Measurements from ENCODE around the gene PRR35. TPM values are rescaled to one million over a fixed set of nuclear protein-coding genes. Genes with fewer than 3 reads are reported as not detected.

Gene PRR35
- total and polyA plus RNA-seq, 12 donors = not detected

DNA sequence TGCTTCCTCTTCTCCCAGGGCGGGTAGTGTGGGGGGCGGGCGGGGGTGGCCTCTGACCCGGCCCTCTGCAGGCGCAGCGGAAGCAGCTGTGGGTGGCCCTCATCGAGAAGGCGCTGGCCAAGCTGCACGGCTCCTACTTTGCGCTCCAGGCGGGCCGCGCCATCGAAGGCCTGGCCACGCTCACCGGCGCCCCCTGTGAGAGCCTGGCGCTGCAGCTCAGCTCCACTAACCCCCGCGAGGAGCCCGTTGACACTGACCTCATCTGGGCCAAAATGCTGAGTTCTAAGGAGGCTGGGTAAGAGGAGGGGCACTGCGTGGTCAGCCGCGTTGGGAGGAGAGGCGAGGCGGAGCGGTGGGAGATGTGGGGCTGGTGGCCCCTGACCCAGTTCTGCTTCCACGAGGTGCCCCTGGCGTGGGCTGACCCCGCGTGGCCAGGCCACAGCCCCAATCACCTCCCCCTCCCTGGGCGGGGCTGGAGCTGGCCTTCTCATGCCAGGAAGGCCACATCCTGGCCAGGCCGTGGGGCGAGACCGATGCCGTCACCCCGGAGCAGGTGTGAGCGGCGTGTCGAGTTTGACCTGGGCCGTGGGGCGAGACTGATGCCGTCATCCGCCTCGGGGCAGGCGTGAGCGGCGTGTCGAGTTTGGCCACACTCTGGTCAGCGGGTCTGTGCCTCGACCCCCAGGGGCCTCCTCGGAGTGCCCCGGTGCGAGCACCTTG is 10.5 kb upstream of the PRR35 start:
- TF ChIP-seq, protein P1, sequence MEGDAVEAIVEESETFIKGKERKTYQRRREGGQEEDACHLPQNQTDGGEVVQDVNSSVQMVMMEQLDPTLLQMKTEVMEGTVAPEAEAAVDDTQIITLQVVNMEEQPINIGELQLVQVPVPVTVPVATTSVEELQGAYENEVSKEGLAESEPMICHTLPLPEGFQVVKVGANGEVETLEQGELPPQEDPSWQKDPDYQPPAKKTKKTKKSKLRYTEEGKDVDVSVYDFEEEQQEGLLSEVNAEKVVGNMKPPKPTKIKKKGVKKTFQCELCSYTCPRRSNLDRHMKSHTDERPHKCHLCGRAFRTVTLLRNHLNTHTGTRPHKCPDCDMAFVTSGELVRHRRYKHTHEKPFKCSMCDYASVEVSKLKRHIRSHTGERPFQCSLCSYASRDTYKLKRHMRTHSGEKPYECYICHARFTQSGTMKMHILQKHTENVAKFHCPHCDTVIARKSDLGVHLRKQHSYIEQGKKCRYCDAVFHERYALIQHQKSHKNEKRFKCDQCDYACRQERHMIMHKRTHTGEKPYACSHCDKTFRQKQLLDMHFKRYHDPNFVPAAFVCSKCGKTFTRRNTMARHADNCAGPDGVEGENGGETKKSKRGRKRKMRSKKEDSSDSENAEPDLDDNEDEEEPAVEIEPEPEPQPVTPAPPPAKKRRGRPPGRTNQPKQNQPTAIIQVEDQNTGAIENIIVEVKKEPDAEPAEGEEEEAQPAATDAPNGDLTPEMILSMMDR (IDR thresholded peaks at IDR 0.05) = no peak
- Histone ChIP-seq H3K36me3 (peaks cover 0 to 81% (median 12%) of the 10 kb centered on the region in 9 donors), H3K27ac (no peak overlapping the region), H3K4me1 (no peaks in the 10 kb centered on the region), H3K9me3 (no peaks in the 10 kb centered on the region), H3K4me3 (no peak overlapping the region), H3K27me3 (no peaks in the 10 kb centered on the region)
- DNase-seq (no peak), ATAC-seq (no peak)
- intact Hi-C loops (cut with DNase I) = no loop called here
- 95% methylated on average over 54 of the region's 54 CpGs for WGBS, 2 donors

DNA sequence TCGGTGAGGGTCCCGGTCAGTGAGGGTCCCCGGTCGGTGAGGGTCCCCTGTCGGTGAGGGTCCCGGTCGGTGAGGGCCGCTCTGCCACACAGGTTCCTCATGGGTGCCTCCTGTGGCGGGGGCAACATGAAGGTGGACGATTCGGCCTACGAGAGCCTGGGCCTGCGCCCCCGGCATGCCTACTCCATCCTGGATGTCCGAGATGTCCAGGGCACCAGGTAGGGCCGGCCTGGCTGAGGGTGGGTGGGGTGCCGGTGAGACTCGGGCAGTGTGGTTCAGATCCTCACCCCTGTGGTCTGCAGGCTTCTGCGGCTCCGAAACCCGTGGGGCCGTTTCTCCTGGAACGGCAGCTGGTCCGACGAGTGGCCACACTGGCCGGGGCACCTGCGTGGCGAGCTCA is 9.0 kb upstream of the PRR35 start:
- no peaks in the 10 kb centered on the region for H3K9me3 ChIP-seq
- no peak overlapping the region for H3K27ac ChIP-seq
- intact Hi-C loops (cut with DNase I) = no loop called here
- H3K27me3 ChIP-seq = no peaks in the 10 kb centered on the region
- DNase-seq (no peak), ATAC-seq (no peak)
- peaks cover 0 to 72% (median 12%) of the 10 kb centered on the region in 9 donors for H3K36me3 ChIP-seq
- H3K4me1 ChIP-seq = no peaks in the 10 kb centered on the region
- no peak overlapping the region for H3K4me3 ChIP-seq
- 98 to 99% methylated on average over 27 to 28 of the region's 28 CpGs for WGBS, 2 donors
- TF ChIP-seq, protein P1 (IDR thresholded peaks at IDR 0.05) = no peak

DNA sequence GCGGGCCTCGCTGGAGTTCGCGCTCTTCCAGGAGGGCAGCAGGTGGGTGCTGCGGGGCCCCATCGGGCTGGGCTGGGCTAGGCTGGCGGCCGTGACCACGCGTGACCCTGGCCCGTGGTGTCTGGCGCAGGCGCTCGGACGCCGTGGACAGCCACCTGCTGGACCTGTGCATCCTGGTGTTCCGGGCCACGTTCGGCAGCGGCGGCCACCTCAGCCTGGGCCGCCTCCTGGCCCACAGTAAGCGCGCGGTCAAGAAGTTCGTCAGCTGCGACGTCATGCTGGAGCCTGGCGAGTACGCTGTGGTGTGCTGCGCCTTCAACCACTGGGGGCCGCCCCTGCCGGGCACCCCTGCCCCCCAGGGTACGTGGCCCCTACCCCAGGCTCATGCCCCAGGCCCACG is 8.0 kb upstream of the PRR35 start:
- peaks cover 0 to 62% (median 12%) of the 10 kb centered on the region in 9 donors for H3K36me3 ChIP-seq

DNA sequence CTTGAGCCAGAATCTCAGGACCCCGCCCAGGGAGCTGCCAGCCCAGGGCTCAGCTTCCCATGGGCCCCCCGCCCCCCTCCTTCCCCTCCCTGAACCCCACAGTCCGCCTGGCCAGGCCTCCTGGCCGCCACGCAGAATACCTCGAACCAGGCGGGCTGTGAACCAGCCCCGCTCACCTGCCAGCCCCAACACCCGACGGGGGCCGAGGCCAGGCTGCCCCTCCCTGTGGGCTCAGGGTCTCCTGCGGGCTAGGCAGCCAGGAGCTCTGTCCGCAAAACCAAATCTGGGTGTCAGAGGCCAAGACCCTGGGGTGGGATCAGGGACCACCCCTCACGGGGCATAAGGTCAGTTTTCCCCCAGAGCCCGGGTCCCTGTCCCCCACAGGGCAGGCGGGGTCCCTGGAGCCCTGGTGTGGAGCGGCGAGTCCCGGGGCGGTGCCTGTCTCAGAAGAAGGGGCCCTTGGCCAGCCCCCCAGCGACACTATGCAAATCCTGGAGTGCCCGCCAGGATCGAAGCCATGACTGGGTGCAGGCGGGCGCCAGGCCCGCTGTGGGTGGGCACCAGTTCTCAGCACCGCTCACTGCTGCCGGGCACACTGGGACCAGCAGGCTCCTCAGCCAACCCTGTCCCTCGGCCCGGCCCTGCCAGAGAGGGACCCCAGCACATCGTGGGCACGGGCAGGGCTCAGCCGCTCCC is 6.4 kb upstream of the PRR35 start:
- intact Hi-C loops (cut with DNase I) = no loop called here
- Histone ChIP-seq H3K9me3 (no peaks in the 10 kb centered on the region), H3K27me3 (peaks cover 0 to 9% (median 6%) of the 10 kb centered on the region in 7 donors), H3K27ac (no peak overlapping the region), H3K4me1 (peaks cover 0 to under 1% (median 0%) of the 10 kb centered on the region in 9 donors), H3K4me3 (no peak overlapping the region), H3K36me3 (peaks cover 0 to 46% (median 12%) of the 10 kb centered on the region in 9 donors)
- ATAC-seq (no peak), DNase-seq (no peak)
- TF ChIP-seq, protein P1 (IDR thresholded peaks at IDR 0.05) = no peak
- WGBS, 2 donors = 94 to 95% methylated on average over 33 of the region's 33 CpGs

More for the DNA sequence above, 8.0 kb upstream of the PRR35 start:
- WGBS, 2 donors = 97 to 98% methylated on average over 27 to 35 of the region's 35 CpGs
- no peaks in the 10 kb centered on the region for H3K27me3 ChIP-seq
- H3K9me3 ChIP-seq = no peaks in the 10 kb centered on the region
- TF ChIP-seq, protein P1 (IDR thresholded peaks at IDR 0.05) = no peak
- ATAC-seq (no peak), DNase-seq (no peak)
- intact Hi-C loops (cut with DNase I) = no loop called here
- no peak overlapping the region for H3K4me3 ChIP-seq
- H3K27ac ChIP-seq = no peak overlapping the region
- no peaks in the 10 kb centered on the region for H3K4me1 ChIP-seq

All from heart right ventricle (tissue), 16 donors.